Tongue (tissue), 2 donors: ENCODE data around the gene TSHZ1. TPM values are rescaled to one million over a fixed set of nuclear protein-coding genes. Genes with fewer than 3 reads are reported as not detected.

ENCODE experiments used
- DNase-seq: peaks from one replicate; pipeline ENCODE4 v3.0.0-alpha.2; 2015
- total RNA-seq: library from RNA; depleted of rRNA; stranded (reverse); fragments of >200 nt; gene quantifications from one replicate; pipeline ENCODE4 v1.2.3, GENCODE V29; 2014

The TSHZ1 gene
- total RNA-seq, 1 donor from 2014 or later = 16.3 TPM

GRCh38 chr18:75276818-75277609 lies 66.4 kb downstream of the TSHZ1 start:
- no peak for DNase-seq

DNA sequence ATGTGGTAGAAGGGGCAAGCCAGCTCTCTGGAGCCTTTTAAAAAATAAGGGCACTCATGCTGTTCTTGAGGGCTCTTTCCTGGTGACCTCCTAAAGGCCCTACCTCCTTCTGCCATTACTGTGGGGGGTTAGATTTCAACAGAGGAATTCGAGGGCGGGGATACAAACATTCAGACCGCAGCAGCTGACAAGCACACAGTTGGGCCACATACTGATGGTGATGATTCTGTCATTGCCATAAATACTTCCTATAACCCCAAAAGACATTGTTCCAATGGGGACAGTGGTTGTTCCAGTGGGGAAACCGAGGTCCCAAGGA lies 67.0 kb downstream of the TSHZ1 start:
- DNase-seq = peak; percentile 57

- no peak for DNase-seq
Observed at GRCh38 chr18:75279381-75279780, 68.8 kb downstream of the TSHZ1 start.

DNA sequence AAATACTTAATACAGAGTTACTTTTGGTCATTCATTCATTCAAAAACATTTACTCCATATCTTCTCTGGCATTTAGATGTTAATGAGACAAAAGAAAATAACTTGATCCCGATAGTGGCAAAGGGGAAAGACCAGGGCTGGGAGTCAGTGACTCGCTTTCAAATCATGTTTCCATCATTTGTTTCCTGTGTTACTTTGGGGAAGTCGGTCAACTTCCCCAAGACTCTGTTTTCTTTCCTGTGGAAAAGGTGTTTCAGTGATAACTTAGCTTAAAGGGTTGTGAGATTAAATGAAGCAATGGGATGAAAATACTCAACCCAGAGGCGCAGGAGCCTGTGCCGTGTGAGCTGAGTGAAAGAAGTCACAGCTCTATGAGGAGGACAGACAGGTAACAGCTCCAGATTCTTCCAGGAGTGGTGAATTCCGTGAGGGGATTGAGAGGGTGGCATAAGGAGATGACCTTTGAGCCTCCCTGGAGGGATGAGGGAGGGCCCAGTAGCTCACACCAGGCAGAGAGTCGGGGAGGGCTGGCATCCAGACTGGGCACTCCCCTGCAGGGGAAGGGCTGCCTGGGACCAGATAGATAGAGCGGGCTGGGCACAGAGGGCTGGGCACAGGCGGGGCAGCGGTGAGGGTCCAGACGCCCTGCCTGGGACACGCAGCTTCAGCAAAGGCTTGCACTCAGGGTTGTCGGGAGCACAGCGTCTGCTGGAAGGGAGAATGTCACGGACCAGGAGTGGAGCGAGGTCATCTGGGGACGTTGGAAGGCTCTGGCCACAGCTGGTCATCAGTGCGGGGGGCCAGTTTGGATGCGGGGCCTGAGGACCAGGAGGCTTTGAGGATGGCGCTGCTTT lies 70.1 kb downstream of the TSHZ1 start:
- no peak for DNase-seq

DNA sequence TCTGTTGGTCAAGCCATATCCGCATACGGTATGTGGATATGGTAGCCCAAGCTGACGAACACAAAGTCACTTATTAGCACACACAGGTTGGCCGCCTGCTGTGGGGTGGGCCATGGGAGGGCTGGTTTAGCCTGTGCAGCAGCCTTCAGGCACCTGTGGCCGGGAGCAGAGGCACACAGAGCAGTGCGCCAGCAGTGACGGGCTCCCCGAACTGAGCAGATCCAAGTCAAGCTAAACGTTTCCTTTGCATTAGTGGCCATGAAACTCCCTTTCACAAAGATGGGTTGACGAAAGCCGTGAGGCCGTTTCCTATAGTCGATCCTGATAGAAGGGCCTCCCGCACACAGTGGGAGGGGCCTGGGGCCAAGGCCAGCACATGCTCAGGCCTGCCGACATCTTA lies 72.1 kb downstream of the TSHZ1 start:
- DNase-seq = no peak

DNA sequence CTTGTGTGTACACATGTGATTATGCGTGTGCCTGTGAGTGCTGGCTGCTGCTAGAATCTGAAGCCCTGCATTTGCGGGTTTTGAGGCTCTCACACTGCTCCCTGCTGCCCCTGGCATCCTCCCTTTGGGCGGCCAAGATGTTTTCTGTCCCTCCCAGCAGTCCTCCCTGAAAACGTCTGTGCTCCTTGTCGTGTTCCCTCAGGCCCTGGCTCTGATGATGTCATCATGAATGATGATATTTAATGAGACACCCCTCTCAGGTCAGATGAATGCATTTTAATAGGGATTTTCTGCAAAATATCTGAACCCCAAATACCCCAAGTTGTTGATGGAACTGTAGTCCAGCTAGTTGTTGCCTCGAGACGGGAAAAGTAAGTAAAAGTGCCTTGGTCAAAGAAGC lies 73.1 kb downstream of the TSHZ1 start:
- DNase-seq = no peak

- no peak for DNase-seq
Observed at GRCh38 chr18:75284566-75284965, 74.0 kb downstream of the TSHZ1 start.

DNA sequence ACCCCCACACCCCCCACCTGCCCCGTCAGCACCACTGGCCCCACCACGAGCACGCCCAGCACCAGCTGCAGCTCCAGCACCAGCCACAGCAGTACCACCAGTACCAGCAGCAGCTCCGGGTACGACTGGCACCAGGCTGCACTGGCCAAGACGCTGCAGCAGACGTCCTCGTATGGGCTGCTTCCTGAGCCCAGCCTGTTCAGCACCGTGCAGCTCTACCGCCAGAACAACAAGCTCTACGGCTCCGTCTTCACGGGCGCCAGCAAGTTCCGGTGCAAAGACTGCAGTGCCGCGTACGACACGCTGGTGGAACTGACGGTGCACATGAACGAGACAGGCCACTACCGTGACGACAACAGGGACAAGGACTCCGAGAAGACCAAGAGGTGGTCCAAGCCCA lies 75.3 kb downstream of the TSHZ1 start:
- DNase-seq = no peak

- DNase-seq = no peak
Observed at GRCh38 chr18:75287006-75287405, 76.4 kb downstream of the TSHZ1 start.

DNA sequence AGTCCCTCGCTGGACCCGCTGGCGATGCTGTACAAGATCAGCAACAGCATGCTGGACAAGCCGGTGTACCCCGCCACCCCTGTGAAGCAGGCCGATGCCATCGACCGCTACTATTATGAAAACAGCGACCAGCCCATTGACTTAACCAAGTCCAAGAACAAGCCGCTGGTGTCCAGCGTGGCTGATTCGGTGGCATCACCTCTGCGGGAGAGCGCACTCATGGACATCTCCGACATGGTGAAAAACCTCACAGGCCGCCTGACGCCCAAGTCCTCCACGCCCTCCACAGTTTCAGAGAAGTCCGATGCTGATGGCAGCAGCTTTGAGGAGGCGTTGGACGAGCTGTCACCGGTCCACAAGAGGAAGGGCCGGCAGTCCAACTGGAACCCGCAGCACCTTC lies 77.1 kb downstream of the TSHZ1 start:
- no peak for DNase-seq

DNA sequence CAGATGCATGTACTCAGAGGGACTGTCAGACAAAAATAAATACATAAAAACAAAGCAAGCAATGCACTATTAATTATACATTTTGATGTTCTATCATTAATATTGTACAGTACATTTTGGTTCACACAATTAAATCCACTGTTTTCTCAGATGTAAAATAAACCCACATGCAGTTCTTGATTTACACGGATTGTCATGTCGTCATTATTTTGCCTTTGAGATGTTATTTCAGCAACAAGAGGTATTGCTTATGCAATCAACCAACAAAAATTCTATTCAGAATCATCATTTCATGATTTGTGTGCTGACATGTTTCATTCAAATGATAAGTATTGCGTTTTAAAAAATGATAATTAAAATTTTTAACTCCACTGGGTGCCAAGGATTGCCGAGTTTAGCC lies 79.2 kb downstream of the TSHZ1 start:
- no peak for DNase-seq

DNA sequence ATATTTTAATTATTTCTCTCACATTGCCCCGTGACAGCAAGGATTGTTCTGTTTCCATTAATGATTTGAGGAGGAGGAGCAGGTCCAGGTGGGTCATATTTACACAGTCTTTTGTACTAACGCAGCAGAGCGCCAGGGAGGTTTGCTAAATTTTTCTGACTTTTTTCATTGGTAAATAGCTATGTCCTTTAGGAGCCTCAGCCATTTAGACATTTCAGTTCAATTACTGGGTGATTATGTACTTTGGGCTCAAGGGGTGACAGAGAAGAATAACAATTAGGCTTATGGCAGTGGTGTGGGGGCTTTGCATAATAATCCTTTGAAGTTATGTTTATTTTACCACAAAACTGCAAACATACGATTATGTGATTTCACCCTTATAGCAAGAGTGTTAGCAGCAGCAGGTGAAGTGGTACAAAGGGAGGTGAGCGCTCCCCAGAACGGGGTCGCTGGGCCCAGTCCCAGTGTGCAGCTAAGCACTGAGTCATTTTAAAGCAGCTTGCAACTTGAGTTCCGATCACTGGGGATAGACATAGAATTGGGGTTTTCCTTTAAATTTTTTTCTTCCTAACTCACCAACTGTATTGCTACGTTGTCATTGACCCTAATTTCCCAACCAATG lies 80.3 kb downstream of the TSHZ1 start:
- DNase-seq = no peak

DNA sequence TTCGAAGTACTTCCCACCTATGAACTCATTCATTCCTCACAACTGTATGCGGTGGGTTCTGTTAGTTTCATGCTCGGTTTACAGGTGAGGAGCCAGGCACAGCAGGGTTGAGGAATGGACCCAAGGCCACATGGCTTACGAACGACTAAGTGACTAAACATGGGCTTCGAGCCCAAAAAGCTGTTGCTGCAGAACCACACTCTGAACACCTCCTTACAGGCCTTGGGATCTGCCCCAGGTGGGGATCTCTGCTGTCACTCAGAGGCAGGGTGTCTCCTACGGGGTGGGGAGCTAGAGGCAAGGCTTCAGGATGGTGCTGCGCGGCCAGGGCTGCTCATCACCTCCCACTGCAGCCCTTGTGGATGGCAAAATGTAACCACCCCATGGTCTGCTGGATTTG lies 80.9 kb downstream of the TSHZ1 start:
- no peak for DNase-seq

DNA sequence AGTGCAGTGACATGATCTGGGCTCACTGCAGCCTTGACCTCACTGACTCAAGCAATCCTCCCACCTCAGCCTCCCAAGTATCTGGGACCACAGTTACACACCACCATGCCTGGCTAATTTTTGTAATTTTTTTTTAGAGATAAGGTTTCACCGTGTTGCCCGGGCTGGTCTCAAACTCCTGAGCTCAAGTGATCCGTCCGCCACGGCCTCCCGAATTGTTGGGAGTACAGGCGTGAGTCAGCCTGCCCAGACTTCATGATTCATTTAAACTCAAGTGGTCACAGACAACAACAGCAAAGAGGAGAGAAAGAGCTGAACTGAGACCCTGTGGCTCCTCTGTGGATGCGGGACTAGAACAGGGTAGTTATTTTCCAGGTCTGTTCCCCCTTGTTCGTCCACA lies 83.0 kb downstream of the TSHZ1 start:
- no peak for DNase-seq

DNA sequence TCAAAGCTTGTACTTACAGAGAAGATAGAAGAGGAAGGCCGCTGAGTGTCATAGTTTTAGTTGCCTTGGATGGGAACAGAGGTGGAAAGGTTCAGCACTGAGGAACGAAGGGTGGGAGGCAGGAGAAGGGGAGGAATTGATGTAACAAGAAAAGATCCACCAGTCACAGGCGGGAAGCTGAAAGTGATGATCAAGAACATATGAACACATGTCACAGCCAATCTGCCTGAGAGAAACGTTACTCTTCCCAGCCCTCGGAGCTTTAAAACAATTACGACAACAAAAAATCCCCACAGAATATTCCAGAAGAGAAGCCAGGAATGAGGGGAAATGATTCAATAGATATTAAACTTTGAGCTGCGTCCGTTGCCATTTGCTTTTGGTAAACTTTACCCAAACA lies 87.1 kb downstream of the TSHZ1 start:
- peak; percentile 70 for DNase-seq

DNA sequence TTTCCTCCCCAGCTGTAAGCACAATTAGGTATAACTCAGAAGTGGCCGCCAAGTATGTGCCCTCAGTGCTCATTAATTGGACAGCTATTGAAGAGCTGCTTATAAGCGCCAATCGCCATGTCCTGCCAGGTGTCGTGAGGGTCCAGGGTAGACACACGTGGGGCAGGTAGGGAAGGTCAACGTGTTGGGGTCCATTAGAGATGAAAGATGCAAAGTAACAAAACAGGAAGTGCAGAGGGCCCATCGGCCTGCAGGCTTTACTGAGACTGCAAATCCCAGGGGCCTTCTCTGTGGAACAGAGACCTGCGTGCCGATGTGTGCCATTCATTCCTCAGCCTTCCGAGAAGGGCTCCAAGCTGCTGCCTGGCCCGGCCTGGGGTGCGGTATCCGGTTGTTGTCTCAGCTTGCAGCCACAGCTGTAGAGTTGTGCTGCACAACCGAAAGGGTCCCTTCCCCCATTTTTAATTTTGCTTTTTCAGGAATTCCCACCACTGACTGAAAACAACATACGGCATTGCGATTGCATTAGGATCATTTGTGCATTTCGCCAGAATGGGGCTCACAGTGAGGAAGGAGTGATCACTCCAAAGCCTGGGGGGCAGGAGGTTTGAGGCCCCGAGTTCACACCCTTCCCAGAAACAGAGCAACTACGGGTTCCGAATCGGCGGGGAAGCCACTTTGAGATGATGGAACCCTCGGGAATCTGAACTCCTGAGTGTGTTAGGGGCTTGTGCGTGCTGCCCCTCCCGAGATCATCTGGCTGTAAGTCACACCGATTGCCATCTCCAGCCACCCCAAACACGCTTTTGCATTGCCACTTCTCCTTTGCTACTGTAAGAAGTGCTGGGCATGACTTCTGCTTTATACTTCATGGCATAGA lies 94.3 kb downstream of the TSHZ1 start:
- no peak for DNase-seq

DNA sequence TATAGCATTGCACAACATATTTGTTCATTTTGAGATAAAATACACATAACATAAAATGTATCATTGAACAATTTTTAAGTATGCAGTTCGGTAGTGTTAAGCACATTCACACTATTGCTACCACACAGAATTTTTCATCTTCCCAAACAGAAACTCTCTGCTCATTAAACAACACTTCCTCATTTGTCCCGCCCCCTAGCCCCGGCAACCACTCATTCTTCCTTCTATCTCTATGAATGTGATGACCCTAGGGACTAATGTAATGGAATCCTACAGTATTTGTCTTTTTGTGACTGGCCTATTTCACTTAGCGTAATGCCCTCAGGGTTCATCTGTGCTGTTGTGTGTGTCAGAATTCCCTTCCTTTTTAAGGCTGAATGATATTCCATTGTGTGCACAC lies 95.4 kb downstream of the TSHZ1 start:
- DNase-seq = no peak

GRCh38 chr18:75307530-75307929 lies 96.9 kb downstream of the TSHZ1 start:
- DNase-seq = no peak

DNA sequence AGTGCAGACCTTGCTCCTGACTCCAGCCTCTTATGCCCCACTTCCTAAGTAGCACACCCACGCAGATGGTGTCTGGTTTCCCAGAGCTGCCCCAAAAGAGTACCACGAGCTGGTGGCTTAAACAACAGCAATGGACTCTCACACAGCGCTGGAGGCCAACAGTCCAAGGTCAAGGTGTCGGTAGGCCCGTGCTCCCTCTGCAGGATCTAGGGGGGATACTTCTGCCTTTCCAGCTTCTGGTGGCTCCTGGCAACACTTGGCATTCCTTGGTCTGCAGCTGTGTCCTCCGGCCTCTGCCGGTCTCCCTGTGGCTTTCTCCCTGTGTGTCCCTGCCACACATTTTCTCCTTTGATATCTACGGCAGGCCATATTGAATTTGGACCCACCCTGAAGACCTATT lies 99.0 kb downstream of the TSHZ1 start:
- no peak for DNase-seq

DNA sequence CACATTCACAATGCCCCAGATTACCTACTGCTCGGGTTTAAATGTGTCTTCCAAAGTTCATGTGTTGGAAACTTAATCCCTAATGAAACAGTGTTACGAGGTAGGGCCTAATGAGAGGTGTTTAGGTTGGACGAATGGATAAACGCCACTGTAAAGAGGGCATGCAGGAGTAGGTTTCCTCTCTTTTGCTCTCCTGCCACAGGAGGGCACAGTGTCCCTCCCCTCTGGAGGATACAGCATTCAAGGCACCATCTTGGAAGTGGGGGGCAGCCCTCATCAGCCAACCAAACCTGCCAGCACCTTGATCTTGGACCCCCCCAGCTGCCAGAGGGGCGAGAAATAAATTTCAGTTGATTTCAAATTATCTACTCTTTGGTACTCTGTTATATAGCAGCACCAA lies 103.5 kb downstream of the TSHZ1 start:
- no peak for DNase-seq

DNA sequence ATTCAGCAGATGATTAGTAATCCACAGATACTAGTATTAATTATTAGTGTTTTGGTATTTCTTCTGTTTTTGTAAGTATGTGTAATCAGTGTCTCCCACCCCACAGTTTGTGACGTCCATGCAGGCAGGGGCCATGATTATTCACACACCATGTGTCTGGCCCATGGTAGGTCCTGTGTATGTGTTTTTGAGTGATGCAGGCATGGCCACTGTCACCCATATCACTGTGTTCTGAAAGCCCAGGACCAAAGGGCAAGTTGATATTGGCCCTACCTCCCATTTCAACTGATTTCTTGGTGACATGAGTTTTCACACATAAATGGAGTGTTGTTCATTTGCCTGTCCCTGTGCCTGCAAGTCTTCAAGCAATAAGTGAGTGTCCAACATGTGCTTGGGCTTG lies 104.0 kb downstream of the TSHZ1 start:
- DNase-seq = no peak

DNA sequence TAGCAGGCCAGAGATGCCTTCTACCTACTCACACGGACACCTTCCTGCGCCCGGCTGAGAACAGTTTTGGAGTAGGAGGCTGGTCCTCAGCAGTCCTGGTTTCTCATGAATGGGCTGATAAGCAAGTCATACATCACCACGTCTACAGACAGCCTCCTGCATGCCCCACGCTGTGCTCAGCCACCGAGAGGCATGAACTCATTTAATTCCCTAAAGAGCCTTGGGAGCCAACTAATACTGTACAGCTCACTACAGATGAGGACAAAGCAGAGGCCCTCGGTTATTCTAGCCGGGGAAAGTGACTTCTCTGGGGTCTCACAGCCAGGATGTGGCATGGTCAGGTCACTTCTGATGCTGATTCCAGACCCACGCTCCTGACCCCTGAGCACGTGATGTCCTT lies 105.6 kb downstream of the TSHZ1 start:
- DNase-seq = no peak
